HG03097 (cell line): ENCODE results near the gene COA1.
"Not testable (repeated sequence)": the region's sequence is repeated elsewhere in the genome, so short reads cannot be mapped to it uniquely, and the experiment has no call there.

ENCODE experiments used
- ATAC-seq: cut with Tn5 transposase; IDR thresholded peaks from one replicate; pipeline ENCODE4 v1.9.1; 2021; ENCODE audit not compliant: unreplicated experiment, low FRiP score

Gene COA1

DNA sequence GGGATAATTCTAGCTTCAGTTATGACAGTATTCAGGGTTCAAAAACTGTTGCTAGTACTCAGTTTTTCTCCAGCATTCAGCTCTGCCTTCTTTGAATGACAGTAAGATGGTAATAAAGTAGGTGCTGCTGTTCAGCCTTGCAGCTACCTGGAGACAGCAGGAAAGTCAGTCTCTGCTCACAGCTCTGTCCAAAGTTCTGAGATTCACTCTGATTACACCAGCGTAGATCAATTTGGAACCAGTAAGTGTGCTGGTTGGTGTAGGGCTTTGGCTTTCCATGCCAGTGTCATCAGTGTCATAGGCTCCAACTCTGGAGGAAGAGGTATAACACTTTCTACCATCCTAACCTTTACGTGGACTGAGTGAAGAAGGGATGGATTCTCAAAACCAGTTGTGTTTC, 120.2 kb downstream of the COA1 start:
- no peak for ATAC-seq

DNA sequence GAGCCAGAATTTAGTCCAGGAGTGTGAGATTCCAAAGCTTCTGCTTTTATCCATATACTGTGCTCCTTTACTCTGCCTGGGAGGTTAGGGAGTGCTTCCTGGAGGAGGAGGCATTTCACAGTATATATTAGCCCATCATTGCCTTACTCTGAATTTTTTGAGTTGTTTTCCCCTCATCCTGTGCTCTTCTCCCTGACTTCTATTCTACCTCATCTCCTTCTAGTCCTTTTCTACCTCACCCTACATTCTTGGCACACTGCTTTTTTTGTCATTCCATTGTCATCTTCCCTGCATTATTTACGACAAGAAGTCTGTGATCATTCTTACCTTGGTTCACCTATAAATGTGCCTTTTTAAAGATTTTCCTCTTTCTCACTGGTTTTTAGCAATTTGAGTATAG, 125.1 kb downstream of the COA1 start:
- ATAC-seq: no peak

GRCh38 chr7:43602256-43602655, 127.1 kb downstream of the COA1 start:
- no peak for ATAC-seq

GRCh38 chr7:43600056-43600455, 129.3 kb downstream of the COA1 start:
- ATAC-seq: no peak

DNA sequence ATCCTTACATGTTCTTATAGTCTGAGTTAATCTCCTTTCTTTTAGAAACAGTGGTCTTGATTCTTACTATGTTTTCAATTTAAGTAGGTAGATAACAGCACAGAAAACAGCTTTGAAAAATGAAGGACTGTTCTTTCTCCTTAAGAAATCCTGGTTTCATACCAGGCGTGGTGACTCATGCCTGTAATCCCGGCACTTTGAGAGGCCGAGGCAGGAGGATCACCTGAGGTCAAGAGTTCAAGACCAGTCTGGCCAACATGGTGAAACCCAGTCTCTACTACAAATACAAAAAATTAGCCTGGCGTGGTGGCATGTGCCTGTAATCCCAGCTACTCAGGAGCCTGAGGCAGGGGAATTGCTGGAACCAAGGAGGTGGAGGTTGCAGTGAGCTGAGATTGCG, 132.9 kb downstream of the COA1 start:
- not testable (repeated sequence) for ATAC-seq

DNA sequence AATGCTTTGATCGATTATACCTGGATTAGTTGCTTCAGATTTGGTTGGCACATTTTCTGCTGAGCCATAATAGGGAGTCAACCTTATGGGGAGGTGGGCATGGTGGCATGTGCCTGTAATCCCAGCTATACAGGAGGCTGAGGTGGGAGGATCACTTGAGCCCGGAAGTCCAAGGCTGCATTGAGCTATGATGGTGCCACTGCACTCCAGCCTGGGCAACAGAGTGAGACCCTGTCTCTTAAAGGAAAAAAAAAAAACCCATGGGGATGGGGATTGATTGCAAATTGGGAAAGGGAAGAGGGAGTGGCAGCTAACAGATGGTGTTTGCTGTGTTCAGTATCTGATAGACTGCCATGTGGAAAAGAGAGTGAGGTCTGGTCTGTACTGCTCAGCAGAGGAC, 135.3 kb downstream of the COA1 start:
- no peak for ATAC-seq

GRCh38 chr7:43593010-43593409, 136.3 kb downstream of the COA1 start:
- no peak for ATAC-seq

GRCh38 chr7:43592326-43592725, 137.0 kb downstream of the COA1 start:
- no peak for ATAC-seq

GRCh38 chr7:43591558-43592180, 137.7 kb downstream of the COA1 start:
- ATAC-seq: no peak

GRCh38 chr7:43590862-43591557, 138.3 kb downstream of the COA1 start:
- peak; percentile 53 for ATAC-seq

DNA sequence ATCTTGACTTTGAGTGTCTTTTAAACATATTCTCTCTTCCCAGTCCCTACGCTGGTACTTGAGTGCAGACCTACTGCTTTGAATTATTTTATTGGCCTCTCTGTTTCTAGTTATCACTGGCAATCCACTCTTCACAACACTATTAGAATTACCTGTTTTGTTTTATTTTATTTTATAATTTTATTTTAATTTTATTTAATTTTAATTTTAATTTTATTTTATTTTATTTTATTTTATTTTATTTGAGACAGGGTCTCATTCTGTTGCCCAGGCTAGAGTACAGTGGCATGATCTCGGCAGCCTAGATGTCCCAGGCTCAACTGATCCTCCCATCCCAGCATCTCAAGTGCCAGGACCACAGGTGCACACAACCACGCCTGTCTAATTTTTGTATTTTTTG, 139.6 kb downstream of the COA1 start:
- no peak for ATAC-seq
